Stimulated activated naive CD4-positive, alpha-beta T cell treated with Interleukin-2 at 50 U/mL for 16 hours (primary cell): ENCODE measurements around the gene ITPKA.
"Not testable (repeated sequence)": the region's sequence is repeated elsewhere in the genome, so short reads cannot be mapped to it uniquely, and the experiment has no call there.

Experiments used
- DNase-seq: peaks from one replicate; lab custom pipeline; 2025; lab: John Stamatoyannopoulos, UW

Gene ITPKA

GRCh38 chr15:41493205-41493901 lies at the start of gene ITPKA:
ITPKA (plus strand) TSS chr15:41493874; CDS start chr15:41493928, 54 bp downstream.
- DNase-seq, result peak; percentile 90

GRCh38 chr15:41445399-41445798 lies 48.3 kb upstream of the ITPKA start:
- DNase-seq, result no peak

- no peak for DNase-seq
Observed at GRCh38 chr15:41462084-41462795, 31.4 kb upstream of the ITPKA start.

- no peak for DNase-seq
Observed at GRCh38 chr15:41464889-41465580, 28.6 kb upstream of the ITPKA start.

GRCh38 chr15:41465822-41466421 lies 27.8 kb upstream of the ITPKA start:
- peak; percentile 6 for DNase-seq

GRCh38 chr15:41466711-41467110 lies 27.0 kb upstream of the ITPKA start:
- DNase-seq, result no peak

GRCh38 chr15:41469644-41470043 lies 24.0 kb upstream of the ITPKA start:
- not testable (repeated sequence) for DNase-seq

- no peak for DNase-seq
Observed at GRCh38 chr15:41473418-41473817, 20.3 kb upstream of the ITPKA start.

- no peak for DNase-seq
Observed at GRCh38 chr15:41474436-41474835, 19.2 kb upstream of the ITPKA start.

- DNase-seq, result no peak
Observed at GRCh38 chr15:41474941-41475340, 18.7 kb upstream of the ITPKA start.

GRCh38 chr15:41476416-41477048 lies 17.1 kb upstream of the ITPKA start:
- no peak for DNase-seq

- DNase-seq, result no peak
Observed at GRCh38 chr15:41480396-41481140, 13.1 kb upstream of the ITPKA start.

GRCh38 chr15:41482110-41482877 lies 11.4 kb upstream of the ITPKA start:
- DNase-seq, result no peak

GRCh38 chr15:41483115-41483514 lies 10.6 kb upstream of the ITPKA start:
- peak; percentile 11 for DNase-seq

- no peak for DNase-seq
Observed at GRCh38 chr15:41483519-41483918, 10.2 kb upstream of the ITPKA start.

- DNase-seq, result no peak
Observed at GRCh38 chr15:41484937-41485625, 8.6 kb upstream of the ITPKA start.

- DNase-seq, result no peak
Observed at GRCh38 chr15:41486286-41486685, 7.4 kb upstream of the ITPKA start.

GRCh38 chr15:41487381-41487780 lies 6.3 kb upstream of the ITPKA start:
- no peak for DNase-seq

GRCh38 chr15:41487802-41488201 lies 5.9 kb upstream of the ITPKA start:
- DNase-seq, result peak; percentile 32

GRCh38 chr15:41489641-41490040 lies 4.0 kb upstream of the ITPKA start:
- DNase-seq, result no peak
